C4-2B (cell line): Measurements from ENCODE around the gene MRFAP1L1.
A peak's percentile ranks its signal among the peaks of the same experiment; 100 is the strongest.

Source experiments
- H3K27ac ChIP-seq: fragments of 450-650 bp; 2 replicates; pipeline ENCODE4 v1.5.1; 2017
- ZFX ChIP-seq: fragments of 450-650 bp; IDR thresholded peaks from 2 replicates; pipeline ENCODE4 v1.6.1; 2017
- TF ChIP-seq, protein P1 (sequence below): fragments of 450-650 bp; conservative IDR thresholded peaks from 2 replicates; pipeline ENCODE4 v1.5.1; 2017; ENCODE audit warnings: mild to moderate bottlenecking

MRFAP1L1 gene

DNA sequence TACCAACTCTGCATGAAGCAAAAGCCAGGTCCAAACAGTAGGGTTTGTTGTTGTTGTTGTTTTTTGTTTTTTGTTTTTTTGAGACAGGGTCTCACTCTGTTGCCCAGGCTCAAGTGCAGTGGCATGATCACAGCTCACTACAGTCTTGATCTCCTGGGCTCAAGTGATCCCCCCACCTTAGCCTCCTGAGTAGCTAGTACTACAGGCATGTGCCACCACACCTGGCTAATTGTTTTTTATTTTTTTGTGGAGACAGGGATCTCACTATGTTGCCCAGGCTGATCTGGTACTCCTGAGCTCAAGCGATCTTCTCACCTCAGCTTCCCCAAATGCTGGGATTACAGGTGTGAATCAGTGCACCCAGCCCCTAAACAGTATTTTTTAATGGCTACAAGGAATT, 9.8 kb downstream of the MRFAP1L1 start:
- H3K27ac ChIP-seq, result no peak overlapping the region
- TF ChIP-seq, protein P1, sequence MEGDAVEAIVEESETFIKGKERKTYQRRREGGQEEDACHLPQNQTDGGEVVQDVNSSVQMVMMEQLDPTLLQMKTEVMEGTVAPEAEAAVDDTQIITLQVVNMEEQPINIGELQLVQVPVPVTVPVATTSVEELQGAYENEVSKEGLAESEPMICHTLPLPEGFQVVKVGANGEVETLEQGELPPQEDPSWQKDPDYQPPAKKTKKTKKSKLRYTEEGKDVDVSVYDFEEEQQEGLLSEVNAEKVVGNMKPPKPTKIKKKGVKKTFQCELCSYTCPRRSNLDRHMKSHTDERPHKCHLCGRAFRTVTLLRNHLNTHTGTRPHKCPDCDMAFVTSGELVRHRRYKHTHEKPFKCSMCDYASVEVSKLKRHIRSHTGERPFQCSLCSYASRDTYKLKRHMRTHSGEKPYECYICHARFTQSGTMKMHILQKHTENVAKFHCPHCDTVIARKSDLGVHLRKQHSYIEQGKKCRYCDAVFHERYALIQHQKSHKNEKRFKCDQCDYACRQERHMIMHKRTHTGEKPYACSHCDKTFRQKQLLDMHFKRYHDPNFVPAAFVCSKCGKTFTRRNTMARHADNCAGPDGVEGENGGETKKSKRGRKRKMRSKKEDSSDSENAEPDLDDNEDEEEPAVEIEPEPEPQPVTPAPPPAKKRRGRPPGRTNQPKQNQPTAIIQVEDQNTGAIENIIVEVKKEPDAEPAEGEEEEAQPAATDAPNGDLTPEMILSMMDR, result no peak

DNA sequence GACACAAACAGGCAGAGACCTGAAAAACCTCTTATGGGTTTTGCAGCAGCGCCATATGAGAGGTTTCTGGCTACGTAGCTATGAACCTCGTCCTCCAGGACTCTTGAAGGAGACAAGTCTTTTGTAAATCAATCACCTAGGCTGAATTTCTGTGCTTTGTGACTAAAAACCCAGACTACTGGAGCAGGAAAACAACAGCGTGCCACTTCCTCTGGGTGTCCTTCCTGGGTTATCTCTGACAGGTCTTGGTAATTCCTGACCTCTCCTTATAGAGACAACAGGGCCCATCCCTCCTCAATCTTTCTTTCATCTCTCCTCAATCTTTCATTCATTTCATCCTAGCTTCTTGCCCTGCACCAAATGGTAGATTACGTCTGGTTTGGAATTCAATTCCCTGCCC, 10.3 kb downstream of the MRFAP1L1 start:
- no peak overlapping the region for H3K27ac ChIP-seq
- TF ChIP-seq ZFX, result no peak
- TF ChIP-seq, protein P1, result no peak

DNA sequence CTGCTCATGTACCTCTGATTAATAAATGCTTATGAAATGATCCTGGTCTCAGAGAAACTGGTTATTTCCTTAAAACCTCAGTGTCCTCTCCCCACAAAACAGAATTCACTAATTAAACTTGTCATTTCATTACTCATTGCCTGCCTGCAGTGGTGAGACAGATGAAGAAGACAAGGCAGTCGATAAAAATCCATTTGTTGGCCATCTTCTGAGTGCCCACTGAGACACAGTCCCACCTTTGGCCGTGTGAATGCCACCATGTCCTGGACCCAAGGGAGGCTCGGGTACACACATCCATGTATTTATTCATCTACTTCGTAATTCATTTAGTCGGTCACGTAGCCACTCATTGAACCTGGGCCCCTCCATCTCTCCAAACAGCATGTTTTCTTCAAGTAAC, 12.5 kb downstream of the MRFAP1L1 start:
- H3K27ac ChIP-seq, result peak overlapping the region; percentile 88
- TF ChIP-seq ZFX, result no peak
- TF ChIP-seq, protein P1, result no peak

DNA sequence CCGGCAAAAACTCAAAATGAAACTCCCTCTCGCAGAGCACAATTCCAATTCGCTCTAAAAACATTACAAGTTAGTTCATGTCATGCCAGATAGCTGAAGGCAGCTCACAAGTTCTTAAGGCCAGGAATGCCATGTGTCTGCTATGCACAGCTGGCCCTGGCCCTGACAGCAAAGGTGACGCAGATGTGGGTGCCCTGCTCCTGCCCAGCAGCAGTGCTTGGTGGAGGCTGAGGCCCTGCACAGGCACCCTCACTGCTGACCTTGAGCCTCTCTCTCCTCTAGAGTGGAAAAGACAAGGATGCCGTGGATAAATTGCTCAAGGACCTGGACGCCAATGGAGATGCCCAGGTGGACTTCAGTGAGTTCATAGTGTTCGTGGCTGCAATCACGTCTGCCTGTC, 13.1 kb downstream of the MRFAP1L1 start:
- TF ChIP-seq, protein P1, result no peak
- TF ChIP-seq ZFX, result no peak
- peak overlapping the region; percentile 88 for H3K27ac ChIP-seq

DNA sequence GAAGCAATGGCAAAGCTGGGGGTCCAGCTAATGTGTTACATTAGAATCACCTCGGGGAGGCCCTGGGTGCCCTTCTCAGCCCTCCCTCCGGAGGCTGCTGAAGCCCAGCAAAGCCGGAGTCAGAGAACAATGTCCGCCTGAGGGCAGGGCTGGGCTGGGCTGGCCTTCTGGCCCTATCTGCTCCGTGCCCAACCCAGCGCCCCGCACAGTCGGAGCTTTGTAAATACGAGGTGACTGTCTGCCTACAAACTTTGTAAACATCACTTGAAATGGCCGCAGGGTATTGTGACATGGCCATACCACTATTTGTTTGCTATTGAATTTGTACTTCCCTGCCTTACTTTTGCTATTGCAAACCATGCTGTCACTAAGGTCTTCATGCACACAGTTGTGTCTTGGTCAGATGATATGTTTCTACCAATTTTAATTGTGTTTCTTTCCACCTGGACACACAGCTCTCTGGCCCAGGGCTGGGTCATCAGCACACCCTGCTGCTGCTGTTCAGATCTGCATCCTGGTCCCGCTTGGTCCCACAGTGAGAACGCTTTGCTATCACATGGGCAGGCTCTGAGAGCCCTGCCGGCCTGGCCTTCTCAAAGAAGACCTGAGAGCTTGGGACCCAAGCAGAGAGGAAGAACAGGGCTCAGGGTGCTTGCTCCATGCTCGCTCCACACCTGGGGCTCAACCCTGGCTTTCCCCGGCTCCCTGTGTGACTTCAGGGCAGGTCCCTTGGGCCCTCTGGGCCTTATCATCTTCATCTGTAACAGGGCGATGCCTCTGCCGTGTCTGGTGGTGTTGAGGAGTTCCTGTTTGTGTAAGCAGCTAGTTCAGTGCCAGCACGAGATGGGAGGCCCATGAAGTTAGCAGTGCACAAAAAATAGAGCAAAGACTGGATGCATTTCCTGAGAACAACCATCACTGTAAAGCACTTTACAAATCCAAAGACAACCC, 13.7 kb downstream of the MRFAP1L1 start:
- peak overlapping the region; percentile 88 for H3K27ac ChIP-seq
- 0 out of 2 replicates have a peak, but pooled peaks have one; percentile 22 for TF ChIP-seq ZFX
- TF ChIP-seq, protein P1, result no peak; the same call in 1 of the 2 replicates

DNA sequence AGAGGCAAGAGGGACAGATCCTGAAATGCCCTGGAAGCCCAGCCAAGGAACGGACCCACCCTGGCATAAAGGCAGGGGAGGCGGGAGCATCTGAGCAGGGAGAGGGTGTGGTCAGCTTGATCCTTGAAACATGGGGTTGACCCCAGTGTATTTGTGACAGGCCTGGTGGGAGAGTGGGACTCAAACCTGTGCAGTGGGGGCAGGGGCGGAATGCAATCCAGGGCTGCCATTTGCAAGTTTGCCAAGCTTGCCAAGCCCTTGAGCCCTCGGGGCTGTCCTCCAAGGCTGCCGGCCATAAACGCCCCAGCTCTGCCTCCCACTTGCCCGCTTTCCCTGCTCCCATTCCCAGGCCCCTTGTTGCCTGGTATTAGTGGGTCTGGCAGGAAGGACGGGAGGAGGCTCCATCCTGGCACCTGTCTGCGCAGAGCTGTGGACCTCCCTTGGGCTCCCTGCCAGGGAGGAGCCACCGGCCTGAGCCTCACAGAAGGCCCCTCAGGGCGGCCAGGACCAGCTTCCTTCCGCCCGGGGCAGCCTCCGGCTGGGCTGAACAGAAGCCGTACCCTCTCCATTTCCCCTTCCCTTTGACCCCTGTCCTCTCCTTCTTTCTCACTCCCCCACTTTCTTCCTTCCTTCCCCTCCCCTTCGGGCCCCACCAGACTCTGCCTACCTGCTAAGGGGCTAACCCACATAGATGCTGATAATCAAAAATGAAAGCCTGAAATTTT, 15.3 kb downstream of the MRFAP1L1 start:
- H3K27ac ChIP-seq, result peak overlapping the region; percentile 88
- no peak for TF ChIP-seq ZFX
- TF ChIP-seq, protein P1, result no peak
